A673 (cell line): ENCODE data around the gene SNAP47.

Experiments used
- CTCF ChIP-seq: fragments of 300-800, 200-600 bp; sonication (generic); conservative IDR thresholded peaks from 2 replicates; pipeline ENCODE4 v1.5.1; 2017; ENCODE audit warnings: low read depth, mild to moderate bottlenecking, antibody characterized with exemption, low read length, moderate library complexity, mixed read lengths
- EZH2 ChIP-seq: fragments of 200-600 bp; sonication (generic); IDR thresholded peaks from 2 replicates; pipeline ENCODE4 v1.6.1; 2017; ENCODE audit warnings: borderline replicate concordance, low read depth, mild to moderate bottlenecking, mixed read lengths, antibody characterized with exemption, low read length; ENCODE audit not compliant: poor library complexity, severe bottlenecking

GRCh38 chr1:227762231-227762911 lies 27.1 kb downstream of the SNAP47 start:
- TF ChIP-seq CTCF (peak; percentile 98), EZH2 (no peak)
